Keratinocyte (primary cell): ENCODE measurements around the gene RNU5B-1. TPM values are rescaled to one million over a fixed set of nuclear protein-coding genes. Genes with fewer than 3 reads are reported as not detected.

ENCODE experiments used
- DNase-seq: peaks from one replicate; pipeline ENCODE4 v3.0.0-alpha.2; 2011; ENCODE audit warnings: low read depth, missing footprints, low spot score
- FAIRE-seq: peaks from 2 replicates; lab custom pipeline; 2011; peaks lifted over from hg19 to GRCh38; lab: Jason Lieb, UNC
- H2AFZ ChIP-seq: 2 replicates; pipeline ENCODE4 v1.6.0; 2012; ENCODE audit warnings: low read length, control low read depth, inconsistent platforms; ENCODE audit not compliant: control insufficient read depth
- H3K27ac ChIP-seq: 2 replicates; pipeline ENCODE4 v1.5.1; 2011; ENCODE audit warnings: low read length; ENCODE audit not compliant: control insufficient read depth, insufficient read depth
- H3K27me3 ChIP-seq: 3 replicates; pipeline ENCODE4 v1.6.0; 2011; ENCODE audit warnings: low read length; ENCODE audit not compliant: control insufficient read depth, insufficient read depth; ENCODE audit errors: extremely low read depth
- H3K36me3 ChIP-seq, 2 experiments: 2 replicates in 1 of 2; 3 replicates in 1 of 2; pipeline ENCODE4 v1.5.1; 2011; ENCODE audit warnings: low read length in 2 of 2, mild to moderate bottlenecking in 1 of 2; ENCODE audit not compliant: control insufficient read depth in 2 of 2, insufficient read depth in 2 of 2; ENCODE audit errors: extremely low read depth in 1 of 2
- H3K4me1 ChIP-seq: 3 replicates; pipeline ENCODE4 v1.5.1; 2011; ENCODE audit warnings: low read length; ENCODE audit not compliant: control insufficient read depth, insufficient read depth; ENCODE audit errors: extremely low read depth
- H3K4me2 ChIP-seq: 3 replicates; pipeline ENCODE4 v1.6.0; 2011; ENCODE audit warnings: low read depth, low read length; ENCODE audit not compliant: control insufficient read depth, insufficient read depth; ENCODE audit errors: extremely low read depth
- H3K4me3 ChIP-seq, 3 experiments: fragments of 200-600 bp in 1 of 3; sonication (generic) in 1 of 3; 2 replicates in 2 of 3; 3 replicates in 1 of 3; pipeline ENCODE4 v1.5.1; 2011 to 2016; ENCODE audit warnings: low read length in 3 of 3, mild to moderate bottlenecking in 3 of 3, control low read depth in 2 of 3, inconsistent platforms in 1 of 3, low read depth in 1 of 3, mixed read lengths in 1 of 3, mixed run types in 1 of 3, moderate library complexity in 1 of 3; ENCODE audit not compliant: control insufficient read depth in 2 of 3, insufficient read depth in 2 of 3; ENCODE audit errors: extremely low read depth in 1 of 3
- H3K79me2 ChIP-seq: 2 replicates; pipeline ENCODE4 v1.6.0; 2012; ENCODE audit warnings: low read length; ENCODE audit not compliant: control insufficient read depth, insufficient read depth
- H3K9ac ChIP-seq: 3 replicates; pipeline ENCODE4 v1.6.0; 2011; ENCODE audit warnings: low read length; ENCODE audit not compliant: control insufficient read depth, insufficient read depth; ENCODE audit errors: extremely low read depth
- H3K9me1 ChIP-seq: 3 replicates; pipeline ENCODE4 v1.6.0; 2011; ENCODE audit warnings: low read length; ENCODE audit not compliant: control insufficient read depth, insufficient read depth; ENCODE audit errors: extremely low read depth
- H3K9me3 ChIP-seq: 2 replicates; pipeline ENCODE4 v1.5.1; 2012; ENCODE audit warnings: low read depth, low read length; ENCODE audit not compliant: control insufficient read depth
- H4K20me1 ChIP-seq: 3 replicates; pipeline ENCODE4 v1.6.0; 2011; ENCODE audit warnings: low read length; ENCODE audit not compliant: control insufficient read depth, insufficient read depth; ENCODE audit errors: extremely low read depth
- CTCF ChIP-seq, 3 experiments: IDR thresholded peaks in 1 of 3; conservative IDR thresholded peaks in 1 of 3; optimal IDR thresholded peaks in 1 of 3; 2 replicates in 2 of 3; 3 replicates in 1 of 3; pipeline versions ENCODE3 to v1.5.1; 2011; ENCODE audit warnings: low read length in 3 of 3, mild to moderate bottlenecking in 3 of 3, moderate library complexity in 2 of 3, control low read depth in 1 of 3, inconsistent platforms in 1 of 3; ENCODE audit not compliant: insufficient read depth in 2 of 3; ENCODE audit errors: extremely low read depth in 1 of 3
- EZH2 ChIP-seq: IDR thresholded peaks from one replicate; pipeline ENCODE4 v1.6.1; 2012; ENCODE audit warnings: inconsistent platforms, mild to moderate bottlenecking, low read length, moderate library complexity
- dilution Hi-C: fragments of 300-500 bp; cut with MboI; formaldehyde crosslinking; loops from one replicate; pipeline ENCODE4 v1.7.0; 2020; ENCODE audit warnings: low sequenced_read_pairs; ENCODE audit not compliant: extremely low pct_ligation_motif_present
- polyA plus RNA-seq, 5 experiments: library from polyadenylated mRNA; depleted of rRNA in 3 of 5; stranded (reverse) in 3 of 5; stranded (forward) in 1 of 5; unstranded in 1 of 5; fragments of >200 nt; gene quantifications; 1 replicate in 1 of 5; 2 replicates in 3 of 5; 3 replicates in 1 of 5; pipeline versions ENCODE4 v1.2.1 to v1.2.3, GENCODE V29; 2011 to 2012; ENCODE audit warnings: missing spikeins in 2 of 5, low read depth in 1 of 5, low replicate concordance in 1 of 5

Gene RNU5B-1
- polyA plus RNA-seq, 1 donor (not counting 4 experiments of a cell fraction or from before 2014, with no cell fraction given): not detected

DNA sequence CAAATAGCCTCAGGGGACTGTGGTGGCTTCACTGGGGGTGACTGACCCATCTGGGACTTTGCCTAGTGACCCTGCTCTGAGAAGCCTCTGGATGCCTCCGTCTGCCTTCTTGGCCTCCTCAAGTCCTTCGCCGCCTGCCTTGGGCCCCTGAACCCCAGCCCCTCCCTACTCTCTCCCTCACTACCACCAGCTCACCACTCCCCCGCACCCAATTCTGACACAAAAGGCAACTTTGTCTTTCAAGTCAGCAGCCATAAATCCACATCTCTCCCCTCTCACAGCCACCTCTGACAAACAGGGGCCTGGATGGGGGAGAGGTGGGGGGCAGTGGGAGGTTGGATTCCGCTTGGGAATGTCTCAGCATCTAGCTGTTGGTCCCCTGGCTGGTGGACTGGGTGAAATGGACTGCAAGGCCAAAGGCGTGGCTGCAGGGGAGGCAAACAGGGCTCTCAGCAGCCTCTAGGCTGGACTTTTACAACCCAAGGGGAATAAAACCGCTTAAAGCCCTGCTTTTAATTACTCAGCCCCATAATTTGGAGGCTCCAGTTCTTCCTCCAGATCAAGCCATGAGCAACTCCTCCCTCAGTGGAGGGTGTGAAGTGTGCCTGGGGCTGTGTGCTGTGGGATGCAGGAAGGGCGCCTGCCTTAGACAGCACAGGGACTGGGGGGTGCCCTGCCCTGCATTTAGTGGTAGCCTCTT is 39.9 kb downstream of the RNU5B-1 start:
- H3K4me3 ChIP-seq: no peak overlapping the region
- DNase-seq: no peak
- no peaks in the 10 kb centered on the region for H3K79me2 ChIP-seq
- H3K9ac ChIP-seq: no peak overlapping the region
- no peaks in the 10 kb centered on the region for H3K36me3 ChIP-seq
- H3K27me3 ChIP-seq: peaks cover 6% of the 10 kb centered on the region
- no peak overlapping the region for H2AFZ ChIP-seq
- H4K20me1 ChIP-seq: no peaks in the 10 kb centered on the region
- no peak overlapping the region for H3K4me2 ChIP-seq
- no peaks in the 10 kb centered on the region for H3K9me1 ChIP-seq
- no peak for FAIRE-seq
- dilution Hi-C loops: no loop called here
- no peaks in the 10 kb centered on the region for H3K4me1 ChIP-seq
- H3K9me3 ChIP-seq: no peaks in the 10 kb centered on the region
- TF ChIP-seq EZH2 (no peak), CTCF (optimal IDR thresholded peaks at IDR 0.05 in 1 of 3, IDR thresholded peaks at IDR 0.05 in 1 of 3, conservative IDR thresholded peaks at IDR 0.05 in 1 of 3; ENCODE audit: extremely low read depth in 1 of 3, insufficient read depth in 2 of 3, low read length in 3 of 3) (no peak)
- no peak overlapping the region for H3K27ac ChIP-seq

- Histone ChIP-seq H3K9ac (no peak overlapping the region), H3K4me1 (no peaks in the 10 kb centered on the region), H4K20me1 (no peaks in the 10 kb centered on the region), H3K27me3 (peaks cover 6% of the 10 kb centered on the region), H3K36me3 (no peaks in the 10 kb centered on the region), H3K27ac (no peak overlapping the region), H3K4me3 (no peak overlapping the region), H2AFZ (no peak overlapping the region), H3K4me2 (no peak overlapping the region), H3K9me3 (no peaks in the 10 kb centered on the region), H3K79me2 (no peaks in the 10 kb centered on the region), H3K9me1 (no peaks in the 10 kb centered on the region)
- no peak for TF ChIP-seq CTCF (optimal IDR thresholded peaks at IDR 0.05 in 1 of 3, IDR thresholded peaks at IDR 0.05 in 1 of 3, conservative IDR thresholded peaks at IDR 0.05 in 1 of 3; ENCODE audit: extremely low read depth in 1 of 3, insufficient read depth in 2 of 3, low read length in 3 of 3)
- TF ChIP-seq EZH2: no peak
- dilution Hi-C loops: no loop called here
- FAIRE-seq (peak; percentile 32), DNase-seq (no peak)
These were observed 40.4 kb downstream of the RNU5B-1 start for GRCh38 chr15:65344914-65345275.
